Measurements from ENCODE around the gene GNA12. TPM values are rescaled to one million over a fixed set of nuclear protein-coding genes. Genes with fewer than 3 reads are reported as not detected.

Gene GNA12
- total RNA-seq, 5 donors from 2014 or later (not counting 1 experiment from before 2014, with no cell fraction given), result 17.9 to 22.5 (median 22.1) TPM

DNA sequence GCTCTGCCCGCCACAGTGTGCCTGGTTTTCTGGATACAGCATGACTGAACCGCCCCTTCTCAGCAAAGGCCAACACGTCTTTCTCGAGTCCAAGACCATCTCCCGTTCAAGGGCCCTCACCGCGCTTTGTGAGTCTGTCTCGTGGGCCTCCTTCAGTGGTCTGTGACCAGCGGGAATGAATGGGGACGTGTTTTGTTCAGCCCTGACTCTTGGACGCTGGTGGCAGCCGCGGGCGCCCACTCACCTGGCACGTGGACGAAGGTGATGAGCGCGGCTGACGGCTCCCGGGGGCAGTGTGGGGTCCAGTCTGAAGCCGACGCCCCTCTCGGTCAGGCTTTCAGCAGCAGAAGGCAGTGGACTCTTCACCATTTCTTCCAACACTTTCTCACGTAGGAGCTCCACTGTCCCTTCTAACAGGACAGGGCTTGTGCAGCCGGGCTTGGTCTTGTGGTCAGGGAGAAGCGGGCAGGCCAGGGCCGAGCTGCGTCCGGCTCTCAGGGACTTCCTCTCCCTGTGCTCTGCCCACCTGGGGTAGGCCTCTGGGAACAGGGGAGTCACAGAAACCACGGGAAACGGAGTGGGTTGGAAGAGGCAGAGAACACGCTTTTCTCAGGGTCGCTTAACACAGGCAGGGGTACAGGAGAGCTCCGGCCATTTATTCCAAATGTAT lies 125.7 kb downstream of the GNA12 start:
- ChIA-PET POLR2A (no interaction called here), CTCF (interaction anchor here (0.7 to 2.7 kb wide), 6 partner anchors 8 to 267 kb away, joined by 3 to 10 read pairs (median 5); no protein-coding TSS in a partner anchor)
- Histone ChIP-seq H3K4me1 (ENCODE audit: control insufficient read depth in 1 of 2, extremely low read depth in 1 of 2, insufficient read depth in 2 of 2, low read length in 2 of 2) (peaks cover 27 to 72% of the 10 kb centered on the region in 2 experiments), H3K27ac (ENCODE audit: low read length) (no peak overlapping the region), H3K27me3 (replicated peaks in 1 of 2; ENCODE audit: control insufficient read depth in 2 of 2, extremely low read depth in 1 of 2, insufficient read depth in 2 of 2, low read length in 1 of 2) (peaks cover 0 to 2% of the 10 kb centered on the region in 2 experiments), H3K36me3 (ENCODE audit: control insufficient read depth in 2 of 2, extremely low read depth in 1 of 2, insufficient read depth in 1 of 2, low read length in 1 of 2) (no peaks in the 10 kb centered on the region), H3K4me3 (ENCODE audit: control insufficient read depth in 1 of 2, extremely low read depth in 1 of 2, low read length in 1 of 2) (no peak overlapping the region), H3K9me3 (no peaks in the 10 kb centered on the region)
- Mint-ChIP-seq H3K27me3 (no peaks in the 10 kb centered on the region), H3K4me3 (peak overlapping the region in 1 of 3 donors; percentile 61), H3K9me3 (no peaks in the 10 kb centered on the region), H3K27ac (peak overlapping the region in 1 of 2 donors; percentile 27), H3K36me3 (peaks cover 6% of the 10 kb centered on the region), H3K4me1 (peaks cover 62 to 71% (median 71%) of the 10 kb centered on the region in 3 donors)
- 87% methylated on average over 26 of the region's 34 CpGs for WGBS (ENCODE audit: insufficient coverage)
- DNase-seq, result no peak
- no peak for ATAC-seq (replicated peaks in 1 of 4)

DNA sequence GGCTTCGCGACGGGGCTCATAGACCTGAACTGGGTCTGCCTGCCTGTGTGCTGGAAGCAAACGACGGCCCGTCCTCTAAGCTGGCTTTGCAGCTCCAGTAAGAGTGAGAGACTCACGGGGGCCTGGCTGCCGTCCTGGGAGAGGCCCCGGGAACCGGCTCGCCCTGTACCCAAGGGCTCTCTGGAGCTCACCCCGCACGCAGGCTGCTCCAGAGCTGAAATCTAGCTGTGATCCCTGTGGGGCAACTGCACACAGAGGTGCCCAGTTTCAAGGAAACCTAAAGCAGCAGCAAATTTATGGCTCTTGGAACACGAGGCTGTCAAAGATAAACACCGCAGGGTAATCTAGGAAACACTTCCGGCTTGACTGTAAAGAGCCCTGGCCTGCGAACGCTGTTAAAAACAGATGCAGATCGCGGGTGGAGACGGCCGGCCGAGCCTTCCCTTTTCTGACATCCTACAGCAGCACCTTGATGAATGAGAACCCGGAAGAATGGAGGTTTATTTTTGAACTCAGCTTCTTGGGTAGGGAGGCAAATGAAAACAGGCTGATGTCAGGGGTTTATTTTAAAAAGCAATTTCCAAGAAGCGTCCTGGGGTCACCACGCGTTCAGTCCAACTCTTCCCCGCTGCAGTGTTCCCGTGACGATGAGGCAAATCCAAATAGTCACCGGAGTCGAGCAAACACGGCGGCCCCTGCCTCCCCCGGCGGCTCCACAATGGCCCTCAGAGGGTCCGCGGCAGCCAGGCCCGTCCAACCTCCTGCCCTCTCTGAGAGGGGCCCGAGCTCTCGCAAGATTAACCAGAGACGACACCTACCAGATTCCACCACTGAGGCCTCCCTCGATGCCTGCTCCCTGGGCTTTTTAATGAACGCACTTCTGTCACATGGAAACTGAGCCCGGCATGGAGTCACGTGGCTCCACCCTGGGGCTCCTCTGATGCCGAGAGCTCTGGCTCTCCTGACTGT lies 126.5 kb downstream of the GNA12 start:
- no peak overlapping the region for H3K27ac ChIP-seq (ENCODE audit: low read length)
- H3K4me3 Mint-ChIP-seq, result peak overlapping the region in 1 of 3 donors; percentile 43
- POLR2A ChIA-PET, result interaction anchor here in 1 of 2 donors (0.6 kb wide), 1 partner anchor 794 kb away, joined by 3 read pairs; no protein-coding TSS in a partner anchor

DNA sequence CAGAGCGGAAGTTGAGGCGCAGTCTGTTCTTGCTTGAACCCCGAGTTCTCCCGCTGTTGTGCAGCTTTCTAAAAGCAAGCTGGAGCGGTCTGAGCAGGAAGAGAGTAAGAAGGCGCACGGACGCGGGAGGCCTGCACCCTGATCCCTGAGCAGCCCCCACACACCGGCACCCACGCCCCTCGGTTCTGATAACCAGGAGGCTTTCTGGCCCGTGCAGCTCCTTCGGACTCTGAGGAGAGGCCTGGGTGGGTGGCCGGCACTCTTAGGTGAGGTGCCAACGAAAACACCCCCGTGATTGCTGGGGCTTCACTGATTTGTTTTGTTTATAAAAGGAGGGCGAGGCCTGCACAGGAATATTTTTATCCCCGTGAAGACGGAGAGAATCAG lies 127.2 kb downstream of the GNA12 start:
- CTCF ChIA-PET, result interaction anchor here in 1 of 2 donors (0.8 kb wide), 1 partner anchor 286 kb away, joined by 3 read pairs; no protein-coding TSS in a partner anchor
- Mint-ChIP-seq H3K27me3 (no peaks in the 10 kb centered on the region), H3K36me3 (peaks cover 4% of the 10 kb centered on the region), H3K4me1 (peaks cover 62 to 75% (median 71%) of the 10 kb centered on the region in 3 donors), H3K4me3 (peak overlapping the region in 1 of 3 donors; percentile 43), H3K27ac (no peak overlapping the region), H3K9me3 (no peaks in the 10 kb centered on the region)
- Histone ChIP-seq H3K9me3 (no peaks in the 10 kb centered on the region), H3K36me3 (ENCODE audit: control insufficient read depth in 2 of 2, extremely low read depth in 1 of 2, insufficient read depth in 1 of 2, low read length in 1 of 2) (no peaks in the 10 kb centered on the region), H3K4me1 (ENCODE audit: control insufficient read depth in 1 of 2, extremely low read depth in 1 of 2, insufficient read depth in 2 of 2, low read length in 2 of 2) (peaks cover 27 to 77% of the 10 kb centered on the region in 2 experiments), H3K4me3 (ENCODE audit: control insufficient read depth in 1 of 2, extremely low read depth in 1 of 2, low read length in 1 of 2) (no peak overlapping the region), H3K27ac (ENCODE audit: low read length) (no peak overlapping the region), H3K27me3 (replicated peaks in 1 of 2; ENCODE audit: control insufficient read depth in 2 of 2, extremely low read depth in 1 of 2, insufficient read depth in 2 of 2, low read length in 1 of 2) (peaks cover 0 to 14% of the 10 kb centered on the region in 2 experiments)
- ATAC-seq (replicated peaks in 1 of 4) (no peak), DNase-seq (no peak)
- WGBS (ENCODE audit: insufficient coverage), result 85% methylated on average over 18 of the region's 20 CpGs
- POLR2A ChIA-PET, result no interaction called here

More for the DNA sequence above, 126.5 kb downstream of the GNA12 start:
- CTCF ChIA-PET, result interaction anchor here (0.8 to 2.7 kb wide), 3 partner anchors 8 to 286 kb away, joined by 3 to 10 read pairs (median 9); no protein-coding TSS in a partner anchor
- ATAC-seq (replicated peaks in 1 of 4) (peak; percentile 27 to 54 (median 42)), DNase-seq (peak in 23 of 35 experiments; percentile 19 to 63 (median 42))
- H3K27ac Mint-ChIP-seq, result peak overlapping the region in 1 of 2 donors; percentile 46
- H3K27me3 ChIP-seq (replicated peaks in 1 of 2; ENCODE audit: control insufficient read depth in 2 of 2, extremely low read depth in 1 of 2, insufficient read depth in 2 of 2, low read length in 1 of 2), result peaks cover 0 to 7% of the 10 kb centered on the region in 2 experiments
- H3K36me3 ChIP-seq (ENCODE audit: control insufficient read depth in 2 of 2, extremely low read depth in 1 of 2, insufficient read depth in 1 of 2, low read length in 1 of 2), result no peaks in the 10 kb centered on the region
- peaks cover 4% of the 10 kb centered on the region for H3K36me3 Mint-ChIP-seq
- no peaks in the 10 kb centered on the region for H3K9me3 Mint-ChIP-seq
- H3K9me3 ChIP-seq, result no peaks in the 10 kb centered on the region
- H3K4me3 ChIP-seq (ENCODE audit: control insufficient read depth in 1 of 2, extremely low read depth in 1 of 2, low read length in 1 of 2), result peak overlapping the region in 1 of 2 donors; percentile 35
- peaks cover 62 to 73% (median 71%) of the 10 kb centered on the region in 3 donors for H3K4me1 Mint-ChIP-seq
- WGBS (ENCODE audit: insufficient coverage), result 71% methylated on average over 43 of the region's 47 CpGs
- peaks cover 27 to 75% of the 10 kb centered on the region in 2 experiments for H3K4me1 ChIP-seq (ENCODE audit: control insufficient read depth in 1 of 2, extremely low read depth in 1 of 2, insufficient read depth in 2 of 2, low read length in 2 of 2)
- H3K27me3 Mint-ChIP-seq, result no peaks in the 10 kb centered on the region

DNA sequence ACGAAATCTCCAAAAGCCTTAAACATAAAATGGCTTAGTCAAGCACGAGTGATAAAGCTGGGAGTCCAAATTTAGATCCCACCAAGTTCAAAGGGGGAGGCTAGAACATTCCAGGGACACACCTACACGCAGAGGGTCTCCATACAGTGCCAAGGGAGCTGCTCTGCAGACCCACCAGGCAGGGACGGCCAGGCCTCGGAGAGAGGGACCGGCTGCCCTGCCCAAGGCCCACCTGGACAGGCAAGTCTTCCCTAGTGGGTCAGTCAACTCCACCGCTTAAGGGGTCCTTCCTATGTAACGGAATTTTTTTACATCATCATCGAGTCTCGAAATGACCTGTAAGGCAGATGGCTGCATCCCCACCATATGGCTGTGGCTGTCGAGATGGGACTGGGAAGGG lies 127.6 kb downstream of the GNA12 start:
- H3K9me3 ChIP-seq, result no peaks in the 10 kb centered on the region
- peaks cover 27 to 82% of the 10 kb centered on the region in 2 experiments for H3K4me1 ChIP-seq (ENCODE audit: control insufficient read depth in 1 of 2, extremely low read depth in 1 of 2, insufficient read depth in 2 of 2, low read length in 2 of 2)
- H3K9me3 Mint-ChIP-seq, result no peaks in the 10 kb centered on the region
- no peak overlapping the region for H3K4me3 ChIP-seq (ENCODE audit: control insufficient read depth in 1 of 2, extremely low read depth in 1 of 2, low read length in 1 of 2)
- WGBS (ENCODE audit: insufficient coverage), result 94% methylated on average over 10 of the region's 11 CpGs
- H3K36me3 ChIP-seq (ENCODE audit: control insufficient read depth in 2 of 2, extremely low read depth in 1 of 2, insufficient read depth in 1 of 2, low read length in 1 of 2), result no peaks in the 10 kb centered on the region
- ATAC-seq (replicated peaks in 1 of 4) (no peak), DNase-seq (no peak)
- peaks cover 0 to 15% of the 10 kb centered on the region in 2 experiments for H3K27me3 ChIP-seq (replicated peaks in 1 of 2; ENCODE audit: control insufficient read depth in 2 of 2, extremely low read depth in 1 of 2, insufficient read depth in 2 of 2, low read length in 1 of 2)
- peak overlapping the region in 1 of 3 donors; percentile 43 for H3K4me3 Mint-ChIP-seq
- H3K27me3 Mint-ChIP-seq, result no peaks in the 10 kb centered on the region
- H3K36me3 Mint-ChIP-seq, result peaks cover 4% of the 10 kb centered on the region
- no peak overlapping the region for H3K27ac ChIP-seq (ENCODE audit: low read length)
- POLR2A ChIA-PET, result no interaction called here
- CTCF ChIA-PET, result no interaction called here
- no peak overlapping the region for H3K27ac Mint-ChIP-seq
- peaks cover 63 to 75% (median 72%) of the 10 kb centered on the region in 3 donors for H3K4me1 Mint-ChIP-seq

DNA sequence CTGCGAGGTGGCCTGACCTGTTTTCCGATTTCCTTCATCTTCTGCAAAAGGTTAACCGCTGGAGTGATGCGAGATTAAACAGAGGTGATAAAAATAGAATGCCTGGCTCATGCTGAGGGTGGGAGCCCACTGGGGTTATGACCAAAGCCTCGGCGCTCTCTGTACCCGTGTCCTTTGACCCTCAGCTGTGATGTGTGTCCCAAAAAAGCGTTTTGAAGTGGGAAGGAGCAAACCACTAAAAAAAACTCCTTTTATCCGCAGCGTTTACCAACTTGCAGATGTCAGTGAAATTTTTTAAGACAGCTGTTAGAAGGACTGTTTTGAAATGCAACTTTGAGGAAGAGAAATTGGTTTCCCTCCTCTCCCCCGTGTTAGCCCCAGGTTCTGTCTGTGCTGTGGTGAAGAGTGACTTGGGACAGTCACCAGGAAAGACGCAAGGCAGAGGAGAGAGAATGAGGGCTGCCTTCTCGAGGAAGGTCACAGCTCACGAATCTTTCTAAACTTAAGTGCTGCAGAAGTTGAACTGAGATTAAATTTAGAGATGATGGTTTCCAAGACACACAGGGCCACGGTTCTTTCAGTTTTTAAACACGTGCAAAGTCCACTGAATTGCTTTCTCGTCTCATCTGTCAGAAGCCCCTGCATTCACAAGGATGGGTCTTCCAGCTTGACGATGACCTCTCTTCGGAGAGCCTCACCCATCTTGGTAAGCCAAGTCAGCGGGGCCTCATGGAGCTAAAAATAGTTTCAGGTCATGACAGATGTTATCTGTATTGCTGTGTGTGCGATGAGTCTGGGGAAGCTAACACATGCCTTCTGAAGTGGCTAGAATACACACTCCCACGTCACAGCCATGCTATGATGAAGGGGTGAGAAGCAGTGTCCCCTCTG lies 128.5 kb downstream of the GNA12 start:
- H3K36me3 ChIP-seq (ENCODE audit: control insufficient read depth in 2 of 2, extremely low read depth in 1 of 2, insufficient read depth in 1 of 2, low read length in 1 of 2), result no peaks in the 10 kb centered on the region
- Mint-ChIP-seq H3K9me3 (no peaks in the 10 kb centered on the region), H3K4me3 (peak overlapping the region in 2 of 3 donors; percentile 42 to 43), H3K36me3 (no peaks in the 10 kb centered on the region), H3K4me1 (peaks cover 65 to 77% (median 73%) of the 10 kb centered on the region in 3 donors), H3K27ac (peak overlapping the region; percentile 62), H3K27me3 (peaks cover 0 to 1% of the 10 kb centered on the region in 2 donors)
- H3K27ac ChIP-seq (ENCODE audit: low read length), result peak overlapping the region; percentile 35
- peaks cover 0 to 21% of the 10 kb centered on the region in 2 experiments for H3K27me3 ChIP-seq (replicated peaks in 1 of 2; ENCODE audit: control insufficient read depth in 2 of 2, extremely low read depth in 1 of 2, insufficient read depth in 2 of 2, low read length in 1 of 2)
- H3K4me1 ChIP-seq (ENCODE audit: control insufficient read depth in 1 of 2, extremely low read depth in 1 of 2, insufficient read depth in 2 of 2, low read length in 2 of 2), result peaks cover 31 to 82% of the 10 kb centered on the region in 2 experiments
- WGBS (ENCODE audit: insufficient coverage), result 26% methylated on average over 11 of the region's 22 CpGs
- ChIA-PET POLR2A (interaction anchor here (0.5 to 0.6 kb wide), 3 partner anchors 11 to 24 kb away, joined by 3 to 7 read pairs (median 5); no protein-coding TSS in a partner anchor), CTCF (no interaction called here)
- peak; percentile 49 to 84 (median 60) for ATAC-seq (replicated peaks in 1 of 4)
- H3K4me3 ChIP-seq (ENCODE audit: control insufficient read depth in 1 of 2, extremely low read depth in 1 of 2, low read length in 1 of 2), result peak overlapping the region in 1 of 2 donors; percentile 32
- no peaks in the 10 kb centered on the region for H3K9me3 ChIP-seq
- DNase-seq, result peak in 32 of 35 experiments; percentile 19 to 72 (median 50)
